Keratinocyte (primary cell): ENCODE measurements around the gene FANCL. TPM values are rescaled to one million over a fixed set of nuclear protein-coding genes. Genes with fewer than 3 reads are reported as not detected.

Experiments
- DNase-seq: peaks from one replicate; pipeline ENCODE4 v3.0.0-alpha.2; 2011; ENCODE audit warnings: low read depth, missing footprints, low spot score
- FAIRE-seq: peaks from 2 replicates; lab custom pipeline; 2011; peaks lifted over from hg19 to GRCh38; lab: Jason Lieb, UNC
- H2AFZ ChIP-seq: 2 replicates; pipeline ENCODE4 v1.6.0; 2012; ENCODE audit warnings: low read length, control low read depth, inconsistent platforms; ENCODE audit not compliant: control insufficient read depth
- H3K27ac ChIP-seq: 2 replicates; pipeline ENCODE4 v1.5.1; 2011; ENCODE audit warnings: low read length; ENCODE audit not compliant: control insufficient read depth, insufficient read depth
- H3K27me3 ChIP-seq: 3 replicates; pipeline ENCODE4 v1.6.0; 2011; ENCODE audit warnings: low read length; ENCODE audit not compliant: control insufficient read depth, insufficient read depth; ENCODE audit errors: extremely low read depth
- H3K36me3 ChIP-seq, 2 experiments: 2 replicates in 1 of 2; 3 replicates in 1 of 2; pipeline ENCODE4 v1.5.1; 2011; ENCODE audit warnings: low read length in 2 of 2, mild to moderate bottlenecking in 1 of 2; ENCODE audit not compliant: control insufficient read depth in 2 of 2, insufficient read depth in 2 of 2; ENCODE audit errors: extremely low read depth in 1 of 2
- H3K4me1 ChIP-seq: 3 replicates; pipeline ENCODE4 v1.5.1; 2011; ENCODE audit warnings: low read length; ENCODE audit not compliant: control insufficient read depth, insufficient read depth; ENCODE audit errors: extremely low read depth
- H3K4me2 ChIP-seq: 3 replicates; pipeline ENCODE4 v1.6.0; 2011; ENCODE audit warnings: low read depth, low read length; ENCODE audit not compliant: control insufficient read depth, insufficient read depth; ENCODE audit errors: extremely low read depth
- H3K4me3 ChIP-seq, 3 experiments: fragments of 200-600 bp in 1 of 3; sonication (generic) in 1 of 3; 2 replicates in 2 of 3; 3 replicates in 1 of 3; pipeline ENCODE4 v1.5.1; 2011 to 2016; ENCODE audit warnings: low read length in 3 of 3, mild to moderate bottlenecking in 3 of 3, control low read depth in 2 of 3, inconsistent platforms in 1 of 3, low read depth in 1 of 3, mixed read lengths in 1 of 3, mixed run types in 1 of 3, moderate library complexity in 1 of 3; ENCODE audit not compliant: control insufficient read depth in 2 of 3, insufficient read depth in 2 of 3; ENCODE audit errors: extremely low read depth in 1 of 3
- H3K79me2 ChIP-seq: 2 replicates; pipeline ENCODE4 v1.6.0; 2012; ENCODE audit warnings: low read length; ENCODE audit not compliant: control insufficient read depth, insufficient read depth
- H3K9ac ChIP-seq: 3 replicates; pipeline ENCODE4 v1.6.0; 2011; ENCODE audit warnings: low read length; ENCODE audit not compliant: control insufficient read depth, insufficient read depth; ENCODE audit errors: extremely low read depth
- H3K9me1 ChIP-seq: 3 replicates; pipeline ENCODE4 v1.6.0; 2011; ENCODE audit warnings: low read length; ENCODE audit not compliant: control insufficient read depth, insufficient read depth; ENCODE audit errors: extremely low read depth
- H3K9me3 ChIP-seq: 2 replicates; pipeline ENCODE4 v1.5.1; 2012; ENCODE audit warnings: low read depth, low read length; ENCODE audit not compliant: control insufficient read depth
- H4K20me1 ChIP-seq: 3 replicates; pipeline ENCODE4 v1.6.0; 2011; ENCODE audit warnings: low read length; ENCODE audit not compliant: control insufficient read depth, insufficient read depth; ENCODE audit errors: extremely low read depth
- CTCF ChIP-seq, 3 experiments: IDR thresholded peaks in 1 of 3; conservative IDR thresholded peaks in 1 of 3; optimal IDR thresholded peaks in 1 of 3; 2 replicates in 2 of 3; 3 replicates in 1 of 3; pipeline versions ENCODE3 to v1.5.1; 2011; ENCODE audit warnings: low read length in 3 of 3, mild to moderate bottlenecking in 3 of 3, moderate library complexity in 2 of 3, control low read depth in 1 of 3, inconsistent platforms in 1 of 3; ENCODE audit not compliant: insufficient read depth in 2 of 3; ENCODE audit errors: extremely low read depth in 1 of 3
- EZH2 ChIP-seq: IDR thresholded peaks from one replicate; pipeline ENCODE4 v1.6.1; 2012; ENCODE audit warnings: inconsistent platforms, mild to moderate bottlenecking, low read length, moderate library complexity
- dilution Hi-C: fragments of 300-500 bp; cut with MboI; formaldehyde crosslinking; loops from one replicate; pipeline ENCODE4 v1.7.0; 2020; ENCODE audit warnings: low sequenced_read_pairs; ENCODE audit not compliant: extremely low pct_ligation_motif_present
- polyA plus RNA-seq, 5 experiments: library from polyadenylated mRNA; depleted of rRNA in 3 of 5; stranded (reverse) in 3 of 5; stranded (forward) in 1 of 5; unstranded in 1 of 5; fragments of >200 nt; gene quantifications; 1 replicate in 1 of 5; 2 replicates in 3 of 5; 3 replicates in 1 of 5; pipeline versions ENCODE4 v1.2.1 to v1.2.3, GENCODE V29; 2011 to 2012; ENCODE audit warnings: missing spikeins in 2 of 5, low read depth in 1 of 5, low replicate concordance in 1 of 5

The FANCL gene
- polyA plus RNA-seq, 1 donor (not counting 4 experiments of a cell fraction or from before 2014, with no cell fraction given): 15.1 TPM

GRCh38 chr2:58268685-58269084 lies 27.6 kb upstream of the FANCL start:
- no peak overlapping the region for H3K9ac ChIP-seq
- no peaks in the 10 kb centered on the region for H3K4me1 ChIP-seq
- TF ChIP-seq EZH2: no peak
- no peak for TF ChIP-seq CTCF (optimal IDR thresholded peaks at IDR 0.05 in 1 of 3, IDR thresholded peaks at IDR 0.05 in 1 of 3, conservative IDR thresholded peaks at IDR 0.05 in 1 of 3; ENCODE audit: extremely low read depth in 1 of 3, insufficient read depth in 2 of 3, low read length in 3 of 3)
- no peaks in the 10 kb centered on the region for H3K27me3 ChIP-seq
- FAIRE-seq: no peak
- no peaks in the 10 kb centered on the region for H4K20me1 ChIP-seq
- no peaks in the 10 kb centered on the region for H3K9me1 ChIP-seq
- H2AFZ ChIP-seq: no peak overlapping the region
- no peak overlapping the region for H3K4me2 ChIP-seq
- H3K36me3 ChIP-seq: no peaks in the 10 kb centered on the region
- no peaks in the 10 kb centered on the region for H3K79me2 ChIP-seq
- no peaks in the 10 kb centered on the region for H3K9me3 ChIP-seq
- dilution Hi-C loops: no loop called here
- H3K27ac ChIP-seq: no peak overlapping the region
- no peak overlapping the region for H3K4me3 ChIP-seq
- DNase-seq: no peak

- H3K9me1 ChIP-seq: no peaks in the 10 kb centered on the region
- TF ChIP-seq EZH2 (no peak), CTCF (optimal IDR thresholded peaks at IDR 0.05 in 1 of 3, IDR thresholded peaks at IDR 0.05 in 1 of 3, conservative IDR thresholded peaks at IDR 0.05 in 1 of 3; ENCODE audit: extremely low read depth in 1 of 3, insufficient read depth in 2 of 3, low read length in 3 of 3) (no peak)
- H3K27ac ChIP-seq: no peak overlapping the region
- no peak overlapping the region for H3K4me2 ChIP-seq
- dilution Hi-C loops: no loop called here
- H2AFZ ChIP-seq: no peak overlapping the region
- no peaks in the 10 kb centered on the region for H4K20me1 ChIP-seq
- H3K4me3 ChIP-seq: no peak overlapping the region
- no peaks in the 10 kb centered on the region for H3K27me3 ChIP-seq
- FAIRE-seq (no peak), DNase-seq (no peak)
- no peaks in the 10 kb centered on the region for H3K36me3 ChIP-seq
- H3K9me3 ChIP-seq: no peaks in the 10 kb centered on the region
- no peaks in the 10 kb centered on the region for H3K4me1 ChIP-seq
- no peak overlapping the region for H3K9ac ChIP-seq
- H3K79me2 ChIP-seq: no peaks in the 10 kb centered on the region
Measured at GRCh38 chr2:58266211-58266610, 25.1 kb upstream of the FANCL start.
